Measurements from ENCODE around the gene DNAJC9. TPM values are rescaled to one million over a fixed set of nuclear protein-coding genes. Genes with fewer than 3 reads are reported as not detected.

The DNAJC9 gene
- total RNA-seq, 4 donors from 2014 or later, result 15.2 to 21.0 (median 18.7) TPM

DNA sequence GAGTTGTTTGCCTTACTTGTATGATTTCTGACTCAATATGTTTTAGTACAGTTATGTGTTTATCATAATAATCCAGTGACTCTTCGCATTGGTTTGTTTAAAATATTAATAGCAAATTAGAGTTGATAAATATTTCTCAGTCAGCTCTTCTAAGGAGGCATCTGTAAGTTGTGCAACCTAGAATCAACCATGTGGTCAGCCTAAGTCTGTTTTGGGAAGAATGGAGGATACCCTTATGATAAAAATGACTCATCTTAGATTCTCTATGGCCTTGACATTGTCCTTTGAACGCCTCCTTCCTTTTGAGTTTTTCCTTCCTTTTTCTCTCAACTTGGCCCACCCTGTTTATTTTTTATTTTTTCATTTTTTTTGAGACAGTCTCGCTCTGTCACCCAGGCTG is 18.8 kb downstream of the DNAJC9 start:
- Histone ChIP-seq H3K9me3 (no peaks in the 10 kb centered on the region), H3K27ac (no peak overlapping the region), H3K4me3 (replicated peaks in 1 of 3) (no peak overlapping the region), H3K4me1 (no peaks in the 10 kb centered on the region), H3K27me3 (no peaks in the 10 kb centered on the region), H3K36me3 (peaks cover 3 to 9% of the 10 kb centered on the region in 2 donors)
- TF ChIP-seq, protein P1, sequence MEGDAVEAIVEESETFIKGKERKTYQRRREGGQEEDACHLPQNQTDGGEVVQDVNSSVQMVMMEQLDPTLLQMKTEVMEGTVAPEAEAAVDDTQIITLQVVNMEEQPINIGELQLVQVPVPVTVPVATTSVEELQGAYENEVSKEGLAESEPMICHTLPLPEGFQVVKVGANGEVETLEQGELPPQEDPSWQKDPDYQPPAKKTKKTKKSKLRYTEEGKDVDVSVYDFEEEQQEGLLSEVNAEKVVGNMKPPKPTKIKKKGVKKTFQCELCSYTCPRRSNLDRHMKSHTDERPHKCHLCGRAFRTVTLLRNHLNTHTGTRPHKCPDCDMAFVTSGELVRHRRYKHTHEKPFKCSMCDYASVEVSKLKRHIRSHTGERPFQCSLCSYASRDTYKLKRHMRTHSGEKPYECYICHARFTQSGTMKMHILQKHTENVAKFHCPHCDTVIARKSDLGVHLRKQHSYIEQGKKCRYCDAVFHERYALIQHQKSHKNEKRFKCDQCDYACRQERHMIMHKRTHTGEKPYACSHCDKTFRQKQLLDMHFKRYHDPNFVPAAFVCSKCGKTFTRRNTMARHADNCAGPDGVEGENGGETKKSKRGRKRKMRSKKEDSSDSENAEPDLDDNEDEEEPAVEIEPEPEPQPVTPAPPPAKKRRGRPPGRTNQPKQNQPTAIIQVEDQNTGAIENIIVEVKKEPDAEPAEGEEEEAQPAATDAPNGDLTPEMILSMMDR (IDR thresholded peaks at IDR 0.05), result no peak
- no peak for TF ChIP-seq POLR2A (IDR thresholded peaks at IDR 0.05)
- DNase-seq, result no peak
- intact Hi-C loops (cut with DNase I), result no loop called here
- WGBS, 2 donors, result 93 to 97% methylated on average over 3 of the region's 3 CpGs

DNA sequence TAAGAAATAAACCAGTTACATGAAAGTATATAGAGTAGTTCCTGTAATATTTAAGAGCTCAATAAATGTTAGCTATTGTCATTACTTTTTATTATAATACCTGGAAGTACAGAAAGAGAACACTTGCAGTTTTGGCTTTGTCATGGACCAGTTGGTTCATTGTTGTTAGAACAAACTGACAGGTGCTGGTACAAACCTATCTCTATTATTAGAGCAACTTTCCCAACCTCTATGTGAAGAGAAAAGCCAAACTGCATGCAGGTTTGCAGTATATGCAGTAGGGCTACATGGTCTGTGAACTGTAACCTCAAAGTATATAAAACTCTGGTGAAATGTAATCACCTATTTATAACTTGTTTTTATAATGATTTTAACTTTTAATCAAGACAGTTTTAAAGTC is 20.4 kb downstream of the DNAJC9 start:
- intact Hi-C loops (cut with DNase I), result no loop called here
- TF ChIP-seq POLR2A (IDR thresholded peaks at IDR 0.05), result no peak
- TF ChIP-seq, protein P1 (IDR thresholded peaks at IDR 0.05), result no peak
- no peaks in the 10 kb centered on the region for H3K4me1 ChIP-seq
- H3K27ac ChIP-seq, result no peak overlapping the region
- no peak for DNase-seq
- no peak overlapping the region for H3K4me3 ChIP-seq (replicated peaks in 1 of 3)
- no peaks in the 10 kb centered on the region for H3K27me3 ChIP-seq
- H3K9me3 ChIP-seq, result no peaks in the 10 kb centered on the region
- peaks cover 0 to 9% of the 10 kb centered on the region in 2 donors for H3K36me3 ChIP-seq

DNA sequence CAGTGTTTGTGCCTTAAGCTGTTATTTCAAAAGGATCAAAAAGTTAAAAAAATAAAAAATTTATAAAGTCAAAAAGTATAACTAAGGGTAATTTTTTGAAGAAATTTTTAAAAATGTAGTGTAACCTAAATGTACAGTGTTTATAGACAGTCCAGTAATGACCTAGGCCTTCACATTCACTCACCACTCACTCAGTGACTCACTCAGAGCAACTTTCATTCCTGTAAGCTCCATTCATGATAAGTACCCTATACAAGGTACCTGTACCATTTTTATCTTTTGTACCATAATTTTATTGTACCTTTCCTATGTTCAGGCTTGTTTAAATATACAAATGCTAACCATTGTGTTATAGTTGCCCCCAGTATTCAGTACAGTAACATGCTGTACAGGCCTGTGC is 21.5 kb downstream of the DNAJC9 start:
- Histone ChIP-seq H3K4me3 (replicated peaks in 1 of 3) (no peak overlapping the region), H3K4me1 (no peaks in the 10 kb centered on the region), H3K27me3 (no peaks in the 10 kb centered on the region), H3K36me3 (peaks cover 0 to 9% of the 10 kb centered on the region in 2 donors), H3K9me3 (no peaks in the 10 kb centered on the region), H3K27ac (no peak overlapping the region)
- no peak for DNase-seq
- TF ChIP-seq POLR2A (IDR thresholded peaks at IDR 0.05), result no peak
- TF ChIP-seq, protein P1 (IDR thresholded peaks at IDR 0.05), result no peak
- intact Hi-C loops (cut with DNase I), result no loop called here

DNA sequence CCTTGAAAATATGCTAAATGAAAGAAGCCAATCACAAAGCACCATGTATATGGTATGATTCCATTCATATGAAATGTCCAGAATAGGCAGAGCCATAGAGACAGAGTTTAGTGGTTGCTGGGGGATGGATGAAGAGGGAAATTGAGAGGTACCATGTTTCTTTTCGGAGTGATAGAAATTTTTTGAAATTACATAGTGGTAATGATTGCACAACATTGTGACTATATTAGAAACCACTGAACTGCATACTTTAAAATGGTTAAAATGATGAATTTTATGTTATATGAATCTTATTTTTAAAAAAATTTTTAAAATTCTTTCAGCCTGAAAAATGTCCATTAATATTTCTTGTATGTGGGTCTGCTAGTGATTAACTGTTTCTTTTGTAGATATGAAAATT is 26.1 kb downstream of the DNAJC9 start:
- H3K36me3 ChIP-seq, result peaks cover 10 to 11% of the 10 kb centered on the region in 2 donors
- no peaks in the 10 kb centered on the region for H3K9me3 ChIP-seq
- H3K27me3 ChIP-seq, result no peaks in the 10 kb centered on the region
- H3K4me1 ChIP-seq, result no peaks in the 10 kb centered on the region
- DNase-seq, result no peak
- no peak for TF ChIP-seq POLR2A (IDR thresholded peaks at IDR 0.05)
- TF ChIP-seq, protein P1 (IDR thresholded peaks at IDR 0.05), result no peak
- 95 to 97% methylated on average over 1 of the region's 1 CpG for WGBS, 2 donors
- no peak overlapping the region for H3K4me3 ChIP-seq (replicated peaks in 1 of 3)
- no peak overlapping the region for H3K27ac ChIP-seq
- intact Hi-C loops (cut with DNase I), result no loop called here

DNA sequence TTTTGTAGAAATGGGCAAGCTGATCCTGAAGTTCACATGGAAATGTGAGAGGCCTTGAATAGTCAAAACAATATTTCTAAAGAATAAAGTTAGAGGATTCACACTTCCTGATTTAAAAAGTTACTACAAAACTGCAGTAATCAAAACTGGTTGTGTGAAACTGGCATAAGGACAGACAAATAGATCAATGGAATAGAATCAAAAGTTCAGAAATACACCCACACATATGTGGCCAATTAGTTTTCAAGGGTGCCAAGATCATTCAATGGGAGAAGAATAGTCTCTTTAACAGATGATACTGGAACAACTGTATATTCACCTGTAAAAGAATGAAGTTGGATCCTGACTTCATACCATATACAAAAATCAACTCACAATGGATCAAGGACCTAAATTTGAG is 27.7 kb downstream of the DNAJC9 start:
- Histone ChIP-seq H3K27ac (no peak overlapping the region), H3K27me3 (no peaks in the 10 kb centered on the region), H3K4me1 (no peaks in the 10 kb centered on the region), H3K9me3 (no peaks in the 10 kb centered on the region), H3K36me3 (peaks cover 10 to 11% of the 10 kb centered on the region in 2 donors), H3K4me3 (replicated peaks in 1 of 3) (no peak overlapping the region)
- intact Hi-C loops (cut with DNase I), result no loop called here
- DNase-seq, result no peak
- TF ChIP-seq POLR2A (IDR thresholded peaks at IDR 0.05), result no peak
- TF ChIP-seq, protein P1 (IDR thresholded peaks at IDR 0.05), result no peak

Measured in thyroid gland (tissue), 4 donors.